ENCODE results near the gene ANKRD23.

DNA sequence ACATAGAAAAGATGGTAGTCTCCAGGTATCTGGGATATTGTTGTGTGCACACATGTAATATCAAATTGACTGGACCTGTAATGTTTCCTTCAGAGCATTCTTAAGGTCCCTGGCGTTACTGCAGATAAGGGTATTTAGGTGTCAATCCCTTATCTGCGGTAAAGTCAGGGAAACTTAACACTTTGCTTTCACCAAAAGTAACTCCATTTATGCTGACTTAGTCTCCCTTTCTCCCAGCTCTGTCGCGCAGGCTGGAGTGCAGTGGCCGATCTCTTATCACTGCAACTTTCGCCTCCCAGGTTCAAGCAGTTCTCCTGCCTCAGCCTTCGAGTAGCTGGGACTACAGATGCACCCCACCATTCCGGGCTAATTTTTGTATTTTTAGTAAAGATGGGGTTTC lies 25.9 kb downstream of the ANKRD23 start:
- TF ChIP-seq, protein P1, sequence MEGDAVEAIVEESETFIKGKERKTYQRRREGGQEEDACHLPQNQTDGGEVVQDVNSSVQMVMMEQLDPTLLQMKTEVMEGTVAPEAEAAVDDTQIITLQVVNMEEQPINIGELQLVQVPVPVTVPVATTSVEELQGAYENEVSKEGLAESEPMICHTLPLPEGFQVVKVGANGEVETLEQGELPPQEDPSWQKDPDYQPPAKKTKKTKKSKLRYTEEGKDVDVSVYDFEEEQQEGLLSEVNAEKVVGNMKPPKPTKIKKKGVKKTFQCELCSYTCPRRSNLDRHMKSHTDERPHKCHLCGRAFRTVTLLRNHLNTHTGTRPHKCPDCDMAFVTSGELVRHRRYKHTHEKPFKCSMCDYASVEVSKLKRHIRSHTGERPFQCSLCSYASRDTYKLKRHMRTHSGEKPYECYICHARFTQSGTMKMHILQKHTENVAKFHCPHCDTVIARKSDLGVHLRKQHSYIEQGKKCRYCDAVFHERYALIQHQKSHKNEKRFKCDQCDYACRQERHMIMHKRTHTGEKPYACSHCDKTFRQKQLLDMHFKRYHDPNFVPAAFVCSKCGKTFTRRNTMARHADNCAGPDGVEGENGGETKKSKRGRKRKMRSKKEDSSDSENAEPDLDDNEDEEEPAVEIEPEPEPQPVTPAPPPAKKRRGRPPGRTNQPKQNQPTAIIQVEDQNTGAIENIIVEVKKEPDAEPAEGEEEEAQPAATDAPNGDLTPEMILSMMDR (conservative IDR thresholded peaks at IDR 0.05 in 1 of 2, IDR thresholded peaks at IDR 0.05 in 1 of 2; ENCODE audit: low read depth in 1 of 2, low read length in 2 of 2), result no peak
- no peak for TF ChIP-seq EZH2 (IDR thresholded peaks at IDR 0.05; ENCODE audit: low read length, missing control alignments)
